Esophagus squamous epithelium (tissue), 5 donors: ENCODE results near the gene GNAT2. TPM values are rescaled to one million over a fixed set of nuclear protein-coding genes. Genes with fewer than 3 reads are reported as not detected.

ENCODE experiments used
- DNase-seq: peaks from one replicate; lab custom pipeline; 2025; lab: John Stamatoyannopoulos, UW
- H3K27ac ChIP-seq, 4 donors: fragments of 200-600 bp; sonication (generic); one replicate each; pipeline ENCODE4 v1.5.1; 2016 to 2019; ENCODE audit warnings: mild to moderate bottlenecking in 1 of 4
- H3K27me3 ChIP-seq, 4 donors: fragments of 200-600 bp; sonication (generic); 1 replicate in 3 of 4; 2 replicates in 1 of 4; pipeline versions ENCODE4 v1.5.1 to v1.6.0; 2017 to 2021; ENCODE audit warnings: antibody characterized with exemption in 1 of 4
- H3K36me3 ChIP-seq, 3 donors: fragments of 200-600 bp; sonication (generic); one replicate each; pipeline ENCODE4 v1.5.1; 2016 to 2019
- H3K4me1 ChIP-seq, 3 donors: fragments of 200-600 bp; sonication (generic); one replicate each; pipeline ENCODE4 v1.5.1; 2017 to 2019
- H3K4me3 ChIP-seq, 4 donors: fragments of 200-600 bp; sonication (generic); 1 replicate in 3 of 4; 2 replicates in 1 of 4; pipeline ENCODE4 v1.5.1; 2016 to 2019; ENCODE audit warnings: mild to moderate bottlenecking in 2 of 4, moderate library complexity in 1 of 4
- H3K9me3 ChIP-seq, 3 donors: fragments of 200-600 bp; sonication (generic); one replicate each; pipeline ENCODE4 v1.5.1; 2016 to 2019
- CTCF ChIP-seq, 6 experiments: fragments of 450-650 bp in 4 of 6; fragments of 200-600 bp in 2 of 6; sonication (generic) in 2 of 6; IDR thresholded peaks; one replicate each; pipeline ENCODE4 v1.5.1; 2016 to 2019; ENCODE audit warnings: antibody characterized with exemption in 6 of 6, mild to moderate bottlenecking in 4 of 6, moderate library complexity in 4 of 6
- POLR2A ChIP-seq, 4 donors: fragments of 450-650 bp; IDR thresholded peaks; one replicate each; pipeline ENCODE4 v1.6.1; 2017; ENCODE audit warnings: antibody characterized with exemption in 4 of 4, mild to moderate bottlenecking in 4 of 4, moderate library complexity in 3 of 4
- WGBS, 2 donors: methylation state at CpG; one replicate each; pipeline ENCODE4 v1.1.5; 2018; 5-methylcytosine and 5-hydroxymethylcytosine counted together
- intact Hi-C: fragments of 100-400 bp; cut with DNase I; formaldehyde crosslinking; loops from one replicate; pipeline ENCODE4 v1.15.0; 2022
- total RNA-seq, 4 donors: library from RNA; depleted of rRNA; stranded (reverse); fragments of >200 nt; gene quantifications; one replicate each; pipeline ENCODE4 v1.1.0, GENCODE V29; 2016
- donor health status: DM: yes; HTN: yes; CAD: no.

The GNAT2 gene
- total RNA-seq, 4 donors from 2014 or later = not detected

- WGBS, 2 donors = 89% methylated on average over 5 of the region's 17 CpGs; no CpG with 5 or more reads in 1 of the 2 donors
- Histone ChIP-seq H3K27me3 (no peaks in the 10 kb centered on the region), H3K9me3 (no peaks in the 10 kb centered on the region), H3K36me3 (peaks cover 15 to 39% (median 21%) of the 10 kb centered on the region in 3 donors), H3K4me3 (peak overlapping the region in 1 of 4 donors; percentile 8), H3K27ac (peak overlapping the region in 3 of 4 donors; percentile 31 to 46 (median 44)), H3K4me1 (peaks cover 28 to 64% (median 34%) of the 10 kb centered on the region in 3 donors)
- DNase-seq = no peak
- TF ChIP-seq CTCF (IDR thresholded peaks at IDR 0.05) (no peak), POLR2A (IDR thresholded peaks at IDR 0.05) (no peak)
- intact Hi-C loops = no loop called here
Observed at GRCh38 chr1:109624201-109625010, 5.0 kb upstream of the GNAT2 start.

- H3K27me3 ChIP-seq = no peaks in the 10 kb centered on the region
- peaks cover 9 to 32% (median 20%) of the 10 kb centered on the region in 3 donors for H3K36me3 ChIP-seq
- intact Hi-C loops = no loop called here
- H3K4me3 ChIP-seq = peak overlapping the region in 1 of 4 donors; percentile 8
- peak overlapping the region in 3 of 4 donors; percentile 31 to 46 (median 44) for H3K27ac ChIP-seq
- WGBS, 2 donors = 25 to 66% methylated on average over 5 to 11 of the region's 11 CpGs
- no peaks in the 10 kb centered on the region for H3K9me3 ChIP-seq
- H3K4me1 ChIP-seq = peaks cover 33 to 71% (median 34%) of the 10 kb centered on the region in 3 donors
- DNase-seq = no peak
- TF ChIP-seq CTCF (IDR thresholded peaks at IDR 0.05) = no peak
- no peak for TF ChIP-seq POLR2A (IDR thresholded peaks at IDR 0.05)
Observed at GRCh38 chr1:109623601-109624161, 4.3 kb upstream of the GNAT2 start.

GRCh38 chr1:109622895-109623294 is 3.5 kb upstream of the GNAT2 start:
- TF ChIP-seq POLR2A (IDR thresholded peaks at IDR 0.05) (no peak), CTCF (IDR thresholded peaks at IDR 0.05) (no peak)
- intact Hi-C loops = no loop called here
- peaks cover under 1 to 24% (median 12%) of the 10 kb centered on the region in 3 donors for H3K36me3 ChIP-seq
- no peak overlapping the region for H3K4me3 ChIP-seq
- WGBS, 2 donors = 78 to 88% methylated on average over 1 to 3 of the region's 3 CpGs
- peaks cover 33 to 73% (median 34%) of the 10 kb centered on the region in 3 donors for H3K4me1 ChIP-seq
- H3K27me3 ChIP-seq = no peaks in the 10 kb centered on the region
- no peak overlapping the region for H3K27ac ChIP-seq
- DNase-seq = no peak
- no peaks in the 10 kb centered on the region for H3K9me3 ChIP-seq

GRCh38 chr1:109622137-109622892 is 2.9 kb upstream of the GNAT2 start:
- TF ChIP-seq CTCF (IDR thresholded peaks at IDR 0.05) = no peak
- no peak for TF ChIP-seq POLR2A (IDR thresholded peaks at IDR 0.05)
- WGBS, 2 donors = 89 to 98% methylated on average over 1 to 6 of the region's 11 CpGs
- intact Hi-C loops = no loop called here
- no peaks in the 10 kb centered on the region for H3K9me3 ChIP-seq
- no peak for DNase-seq
- peaks cover 33 to 78% (median 34%) of the 10 kb centered on the region in 3 donors for H3K4me1 ChIP-seq
- no peak overlapping the region for H3K27ac ChIP-seq
- no peaks in the 10 kb centered on the region for H3K27me3 ChIP-seq
- H3K4me3 ChIP-seq = peak overlapping the region in 1 of 4 donors; percentile 86
- H3K36me3 ChIP-seq = peaks cover 0 to 18% (median 8%) of the 10 kb centered on the region in 3 donors
